Loucy (cell line): ENCODE data around the gene SOST.
A peak's percentile ranks its signal among the peaks of the same experiment; 100 is the strongest.

Source experiments
- H2AFZ ChIP-seq: fragments of 200-600 bp; sonication (generic); 2 replicates; pipeline ENCODE4 v1.6.0; 2016; ENCODE audit warnings: antibody characterized with exemption, mild to moderate bottlenecking, low read length, moderate library complexity
- H3F3A ChIP-seq: fragments of 200-600 bp; 2 replicates; pipeline ENCODE4 v1.6.0; 2016; ENCODE audit warnings: antibody characterized with exemption, low read depth, mild to moderate bottlenecking
- H3K27me3 ChIP-seq: fragments of 200-600 bp; sonication (generic); 2 replicates; pipeline ENCODE4 v1.6.1; 2014; ENCODE audit warnings: low read length, mild to moderate bottlenecking; ENCODE audit not compliant: insufficient read depth, poor library complexity, severe bottlenecking
- H3K36me3 ChIP-seq: fragments of 200-600 bp; sonication (generic); 2 replicates; pipeline ENCODE4 v1.6.1; 2016; ENCODE audit warnings: low read length; ENCODE audit not compliant: insufficient read depth
- H3K4me1 ChIP-seq: fragments of 200-600 bp; sonication (generic); 2 replicates; pipeline ENCODE4 v1.5.1; 2014; ENCODE audit warnings: low read length, mild to moderate bottlenecking; ENCODE audit not compliant: insufficient read depth, poor library complexity, severe bottlenecking
- H3K4me2 ChIP-seq: fragments of 200-600 bp; sonication (generic); 2 replicates; pipeline ENCODE4 v1.6.0; 2014; ENCODE audit warnings: antibody characterized with exemption, low read length, low read depth, mild to moderate bottlenecking; ENCODE audit not compliant: poor library complexity, severe bottlenecking
- H3K4me3 ChIP-seq: fragments of 200-600 bp; sonication (generic); 2 replicates; pipeline ENCODE4 v1.5.1; 2014; ENCODE audit warnings: low read length, mild to moderate bottlenecking, mixed read lengths; ENCODE audit not compliant: poor library complexity, severe bottlenecking
- H3K79me2 ChIP-seq: fragments of 200-600 bp; sonication (generic); 2 replicates; pipeline ENCODE4 v1.6.1; 2014; ENCODE audit warnings: low read length; ENCODE audit not compliant: insufficient read depth
- H3K9ac ChIP-seq: fragments of 200-600 bp; sonication (generic); 2 replicates; pipeline ENCODE4 v1.6.0; 2014; ENCODE audit warnings: mild to moderate bottlenecking, low read depth, low read length, moderate library complexity; ENCODE audit not compliant: poor library complexity, severe bottlenecking
- H3K9me2 ChIP-seq: fragments of 200-600 bp; sonication (generic); replicated peaks from 2 replicates; pipeline ENCODE4 v1.6.1; 2016; ENCODE audit warnings: low read depth, low read length, mixed read lengths
- H3K9me3 ChIP-seq: fragments of 200-600 bp; sonication (generic); 2 replicates; pipeline ENCODE4 v1.6.1; 2014; ENCODE audit warnings: mild to moderate bottlenecking, antibody characterized with exemption, low read length, low read depth; ENCODE audit not compliant: insufficient read depth
- H4K20me1 ChIP-seq: fragments of 200-600 bp; sonication (generic); 2 replicates; pipeline ENCODE4 v1.6.0; 2014; ENCODE audit warnings: antibody characterized with exemption, low read length, mild to moderate bottlenecking; ENCODE audit not compliant: insufficient read depth, poor library complexity, severe bottlenecking
- CTCF ChIP-seq: fragments of 200-600 bp; sonication (generic); conservative IDR thresholded peaks from 2 replicates; pipeline ENCODE4 v1.5.1; 2014; ENCODE audit warnings: mild to moderate bottlenecking, antibody characterized with exemption, low read length
- EZH2phosphoT487 ChIP-seq: fragments of 200-600 bp; IDR thresholded peaks from 2 replicates; pipeline ENCODE4 v1.6.1; 2018; ENCODE audit warnings: antibody characterized with exemption, mild to moderate bottlenecking, moderate library complexity, borderline replicate concordance

SOST gene

GRCh38 chr17:43768382-43768781 is 9.8 kb upstream of the SOST start:
- H3K27me3 ChIP-seq, result no peaks in the 10 kb centered on the region
- no peak overlapping the region for H2AFZ ChIP-seq

GRCh38 chr17:43767713-43768059 is 9.1 kb upstream of the SOST start:
- H3K79me2 ChIP-seq, result no peaks in the 10 kb centered on the region
- no peak for TF ChIP-seq EZH2phosphoT487
- H2AFZ ChIP-seq, result no peak overlapping the region
- H3F3A ChIP-seq, result no peaks in the 10 kb centered on the region
- H3K4me2 ChIP-seq, result no peak overlapping the region
- no peak overlapping the region for H3K9ac ChIP-seq
- no peaks in the 10 kb centered on the region for H3K36me3 ChIP-seq
- no peaks in the 10 kb centered on the region for H3K9me3 ChIP-seq
- H4K20me1 ChIP-seq, result no peaks in the 10 kb centered on the region
- H3K4me3 ChIP-seq, result no peak overlapping the region
- H3K9me2 ChIP-seq, result no peaks in the 10 kb centered on the region
- no peaks in the 10 kb centered on the region for H3K27me3 ChIP-seq
- H3K4me1 ChIP-seq, result no peaks in the 10 kb centered on the region

More at GRCh38 chr17:43768382-43768781, 9.8 kb upstream of the SOST start:
- Histone ChIP-seq H3K9me2 (no peaks in the 10 kb centered on the region), H3K9me3 (no peaks in the 10 kb centered on the region), H3K79me2 (no peaks in the 10 kb centered on the region), H3K36me3 (no peaks in the 10 kb centered on the region), H3F3A (no peaks in the 10 kb centered on the region), H3K9ac (no peak overlapping the region), H3K4me2 (no peak overlapping the region), H4K20me1 (no peaks in the 10 kb centered on the region), H3K4me3 (no peak overlapping the region), H3K4me1 (no peaks in the 10 kb centered on the region)
- TF ChIP-seq EZH2phosphoT487 (no peak), CTCF (no peak)

GRCh38 chr17:43767053-43767712 is 8.6 kb upstream of the SOST start:
- Histone ChIP-seq H3K4me3 (no peak overlapping the region), H3K27me3 (no peaks in the 10 kb centered on the region), H3K4me2 (no peak overlapping the region), H4K20me1 (no peaks in the 10 kb centered on the region), H2AFZ (no peak overlapping the region), H3K9me3 (no peaks in the 10 kb centered on the region), H3K9me2 (no peaks in the 10 kb centered on the region), H3F3A (no peaks in the 10 kb centered on the region), H3K9ac (no peak overlapping the region), H3K79me2 (no peaks in the 10 kb centered on the region), H3K36me3 (no peaks in the 10 kb centered on the region), H3K4me1 (no peaks in the 10 kb centered on the region)
- TF ChIP-seq EZH2phosphoT487 (no peak), CTCF (no peak)

- H3K9me3 ChIP-seq, result no peaks in the 10 kb centered on the region
- no peaks in the 10 kb centered on the region for H3K9me2 ChIP-seq
- H3F3A ChIP-seq, result no peaks in the 10 kb centered on the region
These were observed 7.9 kb upstream of the SOST start for GRCh38 chr17:43766413-43767052.

More at GRCh38 chr17:43766413-43767052, 7.9 kb upstream of the SOST start:
- H4K20me1 ChIP-seq, result no peaks in the 10 kb centered on the region
- H3K36me3 ChIP-seq, result no peaks in the 10 kb centered on the region
- H3K4me1 ChIP-seq, result no peaks in the 10 kb centered on the region
- H3K79me2 ChIP-seq, result no peaks in the 10 kb centered on the region
- H3K27me3 ChIP-seq, result no peaks in the 10 kb centered on the region
- no peak overlapping the region for H3K4me2 ChIP-seq
- H3K9ac ChIP-seq, result no peak overlapping the region
- H2AFZ ChIP-seq, result no peak overlapping the region
- no peak overlapping the region for H3K4me3 ChIP-seq
- TF ChIP-seq EZH2phosphoT487 (no peak), CTCF (peak; percentile 97)
